GF-D8 (cell line): Measurements from ENCODE around the gene TBC1D17.

Experiments used
- DNase-seq: peaks from one replicate; lab custom pipeline; 2025; lab: John Stamatoyannopoulos, UW

The TBC1D17 gene

GRCh38 chr19:49894011-49894664, 16.6 kb downstream of the TBC1D17 start:
- DNase-seq, result no peak

GRCh38 chr19:49894879-49895565, 17.5 kb downstream of the TBC1D17 start:
- no peak for DNase-seq

- DNase-seq, result no peak
These were observed 18.2 kb downstream of the TBC1D17 start for GRCh38 chr19:49895566-49896297.

GRCh38 chr19:49896863-49897621, 19.5 kb downstream of the TBC1D17 start, which contains the start of gene IL4I1:
IL4I1 (minus strand) TSS chr19:49896887; CDS start chr19:49896160, 727 bp downstream.
- peak; percentile 46 for DNase-seq

GRCh38 chr19:49904136-49904535, 26.6 kb downstream of the TBC1D17 start:
- DNase-seq, result no peak

- no peak for DNase-seq
These were observed 29.5 kb downstream of the TBC1D17 start for GRCh38 chr19:49906879-49907564.

GRCh38 chr19:49907745-49908446, 30.4 kb downstream of the TBC1D17 start:
- DNase-seq, result no peak

GRCh38 chr19:49908480-49909420, 31.2 kb downstream of the TBC1D17 start:
- DNase-seq, result no peak

GRCh38 chr19:49910179-49910578, 32.7 kb downstream of the TBC1D17 start:
- no peak for DNase-seq

GRCh38 chr19:49911381-49912145, 34.1 kb downstream of the TBC1D17 start:
- DNase-seq, result peak; percentile 68

- no peak for DNase-seq
These were observed 35.6 kb downstream of the TBC1D17 start for GRCh38 chr19:49912965-49913685.

GRCh38 chr19:49913720-49914119, 36.2 kb downstream of the TBC1D17 start:
- DNase-seq, result no peak

GRCh38 chr19:49915271-49915670, 37.8 kb downstream of the TBC1D17 start:
- DNase-seq, result no peak

GRCh38 chr19:49916839-49917733, 39.6 kb downstream of the TBC1D17 start:
- peak; percentile 22 for DNase-seq

- no peak for DNase-seq
These were observed 40.6 kb downstream of the TBC1D17 start for GRCh38 chr19:49918089-49918488.

GRCh38 chr19:49920624-49921363, 43.3 kb downstream of the TBC1D17 start:
- no peak for DNase-seq
